Stimulated activated CD4-positive, alpha-beta T cell treated with anti-CD3 and anti-CD28 coated beads, Interleukin-12 subunit alpha, Interleukin-12 subunit beta, amount 100 ng/mL, for 24 hours (primary cell): ENCODE data around the gene PPFIA1.

Source experiments
- DNase-seq, 2 experiments: peaks; one replicate each; pipeline ENCODE4 v3.0.0-alpha.2; 2020; ENCODE audit warnings: low read depth in 2 of 2

PPFIA1 gene

GRCh38 chr11:70414341-70415100 lies 144.0 kb downstream of the PPFIA1 start:
- no peak for DNase-seq

DNA sequence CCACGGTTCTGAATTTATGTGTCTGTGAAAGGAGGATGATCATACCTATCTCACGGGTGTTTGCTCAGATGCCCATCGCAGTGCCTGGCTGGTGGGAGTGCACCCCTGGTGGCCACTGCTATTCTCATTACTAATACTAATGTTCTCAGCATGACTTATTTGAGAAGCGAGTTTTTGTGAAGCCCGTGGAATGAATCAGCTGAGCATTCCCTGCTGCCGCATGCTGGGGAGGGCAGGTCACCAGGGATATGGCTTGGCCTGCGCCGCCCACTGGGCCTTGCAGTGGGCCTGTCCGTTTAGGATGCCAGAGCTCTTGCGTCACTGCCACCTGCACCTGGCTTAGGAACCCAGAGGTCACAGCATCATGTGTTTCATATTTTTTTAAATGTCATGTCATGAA lies 144.7 kb downstream of the PPFIA1 start:
- no peak for DNase-seq

GRCh38 chr11:70415642-70416395 lies 145.3 kb downstream of the PPFIA1 start:
- no peak for DNase-seq

DNA sequence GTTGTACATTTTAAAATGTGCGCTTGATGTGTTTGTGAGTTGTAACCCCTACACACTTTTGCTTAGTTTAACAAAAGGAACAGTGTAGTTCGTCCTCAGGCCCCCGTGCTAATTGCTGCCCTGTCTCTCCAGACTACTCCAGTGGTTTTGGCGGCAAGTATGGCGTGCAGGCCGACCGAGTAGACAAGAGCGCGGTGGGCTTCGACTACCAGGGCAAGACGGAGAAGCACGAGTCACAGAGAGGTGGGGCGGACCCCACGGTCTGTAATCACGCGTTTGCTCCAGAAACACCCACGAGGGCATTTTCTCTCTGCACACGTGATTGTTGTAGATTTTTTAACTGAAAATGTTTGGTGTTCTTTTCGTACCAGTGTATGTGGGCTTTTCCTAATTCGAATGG lies 146.4 kb downstream of the PPFIA1 start:
- no peak for DNase-seq

GRCh38 chr11:70418130-70418529 lies 147.6 kb downstream of the PPFIA1 start:
- DNase-seq, result no peak

DNA sequence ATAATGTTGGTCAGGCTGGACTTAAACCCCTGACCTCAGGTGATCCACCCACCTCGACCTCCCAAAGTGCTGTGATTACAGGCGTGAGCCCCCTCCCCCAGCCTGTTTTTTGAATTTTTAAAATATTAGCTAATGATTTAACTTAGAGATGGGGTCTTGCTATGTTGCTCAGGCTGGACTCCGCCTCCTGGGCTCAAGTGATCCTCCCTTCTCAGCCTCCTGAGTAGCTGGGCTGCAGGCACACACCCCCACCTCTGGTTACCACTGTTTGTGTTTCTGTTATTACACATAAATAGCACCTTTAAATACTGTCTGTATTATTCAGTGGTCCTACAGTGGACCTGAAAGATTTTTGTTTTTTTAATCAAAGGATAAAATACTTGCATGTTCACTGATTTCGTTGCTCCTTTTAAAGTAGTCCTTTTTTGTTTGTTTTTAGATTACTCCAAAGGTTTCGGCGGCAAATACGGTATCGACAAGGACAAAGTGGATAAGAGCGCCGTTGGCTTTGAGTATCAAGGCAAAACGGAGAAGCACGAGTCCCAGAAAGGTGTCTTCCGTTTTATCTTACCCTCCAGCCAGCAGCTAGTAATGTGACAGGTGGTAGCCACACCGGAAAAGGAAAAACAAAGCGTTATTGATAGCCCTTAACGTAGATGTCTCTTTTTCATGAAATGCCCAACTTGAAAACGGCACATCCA lies 149.0 kb downstream of the PPFIA1 start:
- no peak for DNase-seq

DNA sequence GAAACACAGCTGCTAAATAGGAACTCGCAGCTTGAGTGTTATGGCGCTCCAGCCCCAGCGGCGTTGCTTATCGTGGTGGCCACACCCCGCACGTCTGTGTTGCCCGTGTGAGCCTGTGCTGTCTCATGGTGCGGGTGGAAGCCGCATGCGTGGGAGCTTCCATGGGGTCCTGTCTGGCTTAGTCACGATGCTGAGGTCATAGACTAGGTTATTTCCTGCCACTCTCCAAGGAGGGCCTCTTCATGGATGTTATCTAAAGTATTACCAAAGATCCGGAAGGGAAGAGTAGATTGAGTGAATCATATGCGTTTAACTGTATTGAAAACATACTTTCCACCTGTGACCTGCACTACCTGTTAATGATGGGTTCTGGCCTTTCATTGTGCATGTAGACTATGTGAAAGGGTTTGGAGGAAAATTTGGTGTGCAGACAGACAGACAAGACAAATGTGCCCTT lies 149.5 kb downstream of the PPFIA1 start:
- no peak for DNase-seq

GRCh38 chr11:70420496-70420895 lies 150.0 kb downstream of the PPFIA1 start:
- DNase-seq, result no peak

DNA sequence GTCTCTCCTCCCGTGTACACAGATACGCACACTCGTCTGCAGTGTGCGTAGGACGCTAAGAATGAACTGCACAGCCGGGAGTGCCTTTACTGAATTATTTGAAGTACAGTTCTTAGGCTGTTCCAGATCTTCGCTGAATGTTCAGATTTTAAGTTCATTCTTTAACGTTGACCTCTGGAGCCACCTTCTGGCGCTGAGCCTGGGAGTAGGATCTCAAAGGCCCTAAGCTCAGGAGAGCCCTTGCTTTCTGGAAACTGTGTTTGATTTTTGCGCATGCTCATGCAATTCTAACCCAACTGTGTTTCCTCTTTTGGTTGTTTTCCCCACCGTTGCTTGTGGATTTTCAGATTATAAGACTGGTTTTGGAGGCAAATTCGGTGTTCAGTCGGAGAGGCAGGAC lies 150.6 kb downstream of the PPFIA1 start:
- no peak for DNase-seq

- DNase-seq, result no peak
Observed at GRCh38 chr11:70422692-70423522, 152.4 kb downstream of the PPFIA1 start.

DNA sequence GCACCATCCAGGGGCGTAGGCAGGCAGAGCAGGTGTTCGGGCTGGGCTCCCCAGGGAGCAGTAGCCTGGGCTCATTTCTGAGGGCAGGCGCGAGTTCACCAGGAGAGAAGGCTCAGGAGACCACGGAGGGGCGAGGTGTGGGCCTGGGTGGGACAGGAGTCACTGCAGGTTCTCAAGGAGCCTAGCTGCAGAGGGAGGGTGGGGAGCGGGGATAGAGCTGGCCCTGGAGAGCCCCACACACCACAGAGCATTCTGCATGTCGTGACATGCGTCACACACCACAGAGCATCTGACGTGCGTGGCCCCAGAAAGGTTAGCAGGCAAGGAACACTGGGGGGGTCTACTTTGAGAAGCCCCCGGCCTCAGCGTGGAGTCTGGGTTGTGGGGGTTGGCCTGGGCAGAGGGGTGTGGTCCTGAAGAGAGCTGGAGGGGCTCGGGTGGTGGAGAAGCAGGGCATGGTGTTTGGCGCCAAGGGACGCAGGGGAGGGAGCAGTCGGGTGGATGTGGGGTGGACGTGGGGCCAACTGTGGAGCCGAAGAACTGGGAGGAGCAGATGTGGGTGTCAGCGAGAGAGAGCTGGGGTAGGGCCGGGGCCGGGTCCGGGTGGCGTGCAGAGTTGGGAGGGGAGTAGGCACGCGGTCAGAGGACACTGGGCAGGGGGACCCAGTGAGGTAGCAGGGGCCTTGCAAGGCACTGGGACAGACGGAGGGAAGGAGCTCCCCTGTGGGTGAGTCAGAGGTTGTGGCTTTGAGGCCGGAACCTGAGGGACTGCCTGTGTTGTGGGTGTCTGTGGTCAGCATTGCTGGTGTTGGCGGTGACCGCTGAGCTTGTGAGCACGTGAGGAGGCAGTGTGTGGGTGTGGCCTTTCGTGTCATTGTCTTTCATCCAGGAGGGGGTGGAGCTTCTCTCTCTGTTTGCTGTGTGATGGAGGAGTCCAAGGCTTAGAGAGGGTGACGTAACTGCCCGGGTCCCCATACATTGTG lies 153.3 kb downstream of the PPFIA1 start:
- peak in 1 of 2 experiments; percentile 23 for DNase-seq

DNA sequence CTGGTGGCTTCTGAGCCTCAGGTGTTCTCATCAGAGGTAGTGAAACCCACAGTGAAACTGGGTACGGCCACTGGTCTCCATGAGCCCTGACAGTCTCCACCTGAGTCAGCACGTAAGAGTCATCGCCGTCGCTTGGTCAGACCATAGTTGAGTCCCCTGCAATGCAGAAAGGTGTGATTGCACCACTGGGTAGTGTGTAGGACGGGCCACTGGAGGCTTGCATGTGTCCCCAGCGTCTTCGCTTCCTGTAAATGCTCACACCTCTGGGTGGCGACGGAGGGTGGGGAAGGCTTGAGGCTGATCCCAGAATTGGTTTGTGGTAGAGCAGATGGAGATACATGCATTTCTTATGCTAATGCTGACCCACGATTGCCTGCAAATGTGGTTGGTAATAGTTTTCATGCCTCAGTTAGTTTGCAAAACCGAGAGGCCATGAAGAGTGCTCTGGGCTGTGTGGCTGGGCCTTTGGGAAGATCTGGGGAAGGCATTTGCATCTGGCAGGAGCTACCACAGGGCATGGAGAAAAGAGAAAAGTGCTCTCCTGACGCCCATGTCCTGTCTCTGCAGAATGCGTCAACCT lies 154.4 kb downstream of the PPFIA1 start:
- no peak for DNase-seq

- no peak for DNase-seq
Observed at GRCh38 chr11:70427436-70427835, 156.9 kb downstream of the PPFIA1 start.

DNA sequence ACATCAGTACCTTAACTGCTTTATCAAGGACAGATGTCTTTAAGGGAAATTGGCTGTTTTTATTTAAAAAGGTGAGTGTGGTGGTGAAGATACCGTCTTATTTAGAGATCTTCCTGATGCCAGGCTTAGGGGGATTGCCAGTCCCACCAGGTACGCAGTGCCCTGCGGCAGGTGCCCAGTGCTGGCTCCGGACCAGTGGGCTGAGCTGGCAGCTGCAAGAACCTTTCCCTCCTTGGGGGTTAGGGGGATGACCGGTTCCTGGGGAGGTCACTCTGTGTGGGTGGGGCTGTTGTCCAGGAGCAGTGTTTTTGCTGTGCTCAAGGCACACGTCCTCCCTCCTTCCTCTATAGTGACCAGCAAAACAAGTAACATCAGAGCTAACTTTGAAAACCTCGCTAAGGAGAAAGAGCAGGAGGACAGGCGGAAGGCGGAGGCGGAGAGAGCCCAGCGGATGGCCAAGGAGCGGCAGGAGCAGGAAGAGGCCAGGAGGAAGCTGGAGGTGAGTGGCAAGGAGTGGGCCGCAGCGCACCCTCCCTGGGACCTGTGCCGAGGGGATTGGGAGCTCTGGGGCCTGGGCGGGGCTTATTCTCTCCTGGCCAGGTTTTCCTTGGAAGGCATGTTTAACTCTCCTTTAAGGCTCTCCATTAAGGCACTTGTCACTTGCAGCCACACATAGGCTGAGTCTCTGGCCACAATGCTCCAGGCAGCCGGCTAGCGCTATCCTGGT lies 158.4 kb downstream of the PPFIA1 start:
- no peak for DNase-seq

DNA sequence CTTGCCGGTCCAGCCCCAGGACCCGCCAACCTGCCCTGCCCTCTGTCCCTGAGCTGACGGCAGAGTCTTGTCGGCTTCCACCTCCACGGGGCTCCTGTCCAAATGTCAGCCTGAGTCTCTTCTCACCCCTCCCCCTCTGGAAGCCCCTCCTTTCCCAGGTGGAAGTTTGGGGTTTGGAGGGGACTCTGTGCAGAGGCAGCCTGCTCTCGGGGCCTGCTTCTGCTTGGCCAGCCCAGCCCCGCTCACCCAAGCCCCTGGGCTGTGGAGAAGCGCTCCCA lies 158.9 kb downstream of the PPFIA1 start:
- no peak for DNase-seq

DNA sequence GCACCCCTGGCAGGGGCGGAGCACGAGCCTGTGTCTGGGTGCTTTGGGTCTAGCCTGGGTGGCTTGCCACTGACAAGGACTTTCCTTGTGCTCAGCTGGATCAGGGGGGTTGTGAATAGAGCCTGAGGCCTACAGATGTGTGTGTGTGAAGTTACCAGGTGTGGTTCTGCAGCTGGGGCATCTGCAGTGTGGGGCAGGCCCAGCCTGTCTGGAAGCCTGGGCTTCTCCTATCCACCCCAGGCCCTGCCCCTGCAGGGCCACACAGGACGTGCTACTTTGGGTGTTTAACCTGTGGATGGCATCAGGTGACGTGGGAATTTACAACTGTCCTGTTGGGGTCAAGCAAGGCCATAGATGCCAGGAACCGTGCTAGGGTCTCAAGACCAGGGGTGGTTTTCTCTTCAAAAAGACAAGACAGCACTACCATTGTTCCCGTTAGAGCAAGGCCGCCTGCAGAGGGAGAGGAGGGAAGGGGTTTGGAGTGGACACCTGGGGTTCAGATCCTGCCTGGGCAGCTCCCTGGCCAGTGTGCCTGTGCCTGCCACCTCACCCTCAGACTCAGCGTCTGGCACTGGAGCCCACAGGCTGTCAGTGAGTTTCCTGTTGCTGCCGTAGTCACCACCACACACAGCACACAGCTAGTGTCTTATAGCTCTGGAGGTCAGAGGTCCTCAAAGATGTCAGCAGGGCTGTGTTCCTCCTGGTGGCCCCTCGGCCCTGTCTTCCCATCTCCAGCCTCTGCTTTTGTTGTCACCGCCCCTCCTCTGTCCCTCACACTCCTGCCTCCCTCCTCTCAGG lies 159.4 kb downstream of the PPFIA1 start:
- no peak for DNase-seq

DNA sequence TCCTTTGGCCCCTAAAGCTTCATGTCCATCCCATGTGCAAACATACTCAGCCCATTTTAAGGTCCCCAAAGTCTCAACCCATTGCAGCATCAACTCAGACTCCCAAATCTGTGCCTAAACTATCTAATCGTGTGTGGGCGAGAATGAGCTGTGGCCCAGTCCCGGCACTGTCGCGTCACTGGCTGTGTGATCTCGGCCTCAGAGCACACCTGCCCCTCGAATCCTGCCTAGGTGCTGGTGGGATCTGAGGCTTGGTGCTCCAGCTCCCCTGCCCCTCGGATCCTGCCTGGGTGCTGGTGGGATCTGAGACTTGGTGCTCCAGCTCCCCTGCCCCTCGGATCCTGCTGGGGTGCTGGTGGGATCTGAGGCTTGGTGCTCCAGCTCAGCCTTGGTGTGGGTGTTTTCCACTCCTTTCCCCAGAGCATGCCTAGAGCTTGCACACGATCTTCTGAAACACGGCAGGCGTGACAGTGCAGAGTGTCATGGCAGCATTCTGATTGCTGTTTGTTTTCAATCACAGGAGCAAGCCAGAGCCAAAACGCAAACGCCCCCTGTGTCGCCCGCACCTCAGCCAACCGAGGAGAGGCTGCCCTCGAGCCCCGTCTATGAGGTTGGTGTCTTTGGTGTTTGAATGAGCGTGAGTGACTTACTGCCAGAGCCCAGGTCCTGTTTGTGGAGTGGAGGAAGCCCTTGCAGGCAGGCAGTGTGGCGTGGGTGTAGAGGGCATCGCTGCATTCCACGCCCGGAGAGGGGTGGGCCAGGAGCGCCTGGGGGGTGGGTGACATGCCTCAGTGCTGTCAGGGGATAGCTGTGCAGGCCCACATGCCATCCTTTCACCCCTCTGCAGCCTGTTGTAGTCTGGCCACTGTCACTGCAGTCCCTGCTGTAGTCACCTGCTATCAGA lies 160.4 kb downstream of the PPFIA1 start:
- no peak for DNase-seq

DNA sequence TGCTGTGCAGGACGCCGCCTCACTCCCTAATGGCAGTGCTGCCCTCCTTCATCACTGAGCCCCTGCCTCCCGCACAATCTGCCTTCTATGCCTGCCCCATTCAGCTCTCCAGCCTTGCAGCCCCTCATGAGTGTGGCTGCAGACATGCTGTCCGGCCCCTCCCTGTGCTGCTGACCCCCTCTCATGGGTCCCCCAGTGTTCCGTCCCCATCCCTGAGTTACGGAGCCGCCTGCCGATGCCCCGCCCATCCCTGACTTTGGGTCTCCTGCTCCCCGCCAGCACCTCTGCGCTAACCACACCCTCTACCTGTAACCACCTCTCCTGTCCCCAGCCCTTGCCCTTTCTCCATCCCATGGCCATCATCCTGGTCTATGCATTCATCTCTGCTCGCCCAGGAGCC lies 161.1 kb downstream of the PPFIA1 start:
- DNase-seq, result no peak
